Measurements from ENCODE around the gene GAN. TPM values are rescaled to one million over a fixed set of nuclear protein-coding genes. Genes with fewer than 3 reads are reported as not detected.

The GAN gene
- total RNA-seq, 1 experiment from 2014 or later = 25.4 TPM

DNA sequence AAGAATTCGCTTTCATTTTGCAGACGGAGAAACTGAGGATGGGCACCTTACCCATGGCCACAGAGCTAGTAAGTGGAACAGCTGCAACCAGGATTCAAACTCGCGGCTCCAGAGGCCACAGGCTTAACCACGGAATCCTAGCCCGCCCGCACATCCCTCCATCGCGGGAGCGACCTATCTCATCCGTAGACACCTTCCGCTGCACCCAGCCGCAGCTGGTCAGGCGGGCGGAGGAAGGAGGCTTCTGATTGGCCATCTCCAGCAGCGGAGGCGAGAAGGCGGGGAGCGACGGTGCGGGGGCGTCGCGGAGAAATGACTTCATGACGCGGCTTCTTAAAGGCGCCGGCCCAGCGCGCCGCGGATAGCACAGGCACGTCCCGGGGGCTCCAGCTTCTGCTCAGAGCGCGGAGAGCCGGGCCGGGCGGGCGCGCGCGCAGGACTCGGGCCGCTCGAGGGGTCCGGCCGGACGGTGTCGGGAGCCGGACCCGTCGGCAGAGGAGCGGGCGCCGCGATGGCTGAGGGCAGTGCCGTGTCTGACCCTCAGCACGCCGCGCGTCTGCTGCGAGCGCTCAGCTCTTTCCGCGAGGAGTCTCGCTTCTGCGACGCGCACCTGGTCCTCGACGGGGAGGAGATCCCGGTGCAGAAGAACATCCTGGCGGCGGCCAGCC, at the start of gene GAN (continued):
- no peak; the same call in 1 of the 2 replicates for TF ChIP-seq PREB (CRISPR knock-in tag; IDR thresholded peaks at IDR 0.05; ENCODE audit: borderline replicate concordance)
- TF ChIP-seq, protein P1, sequence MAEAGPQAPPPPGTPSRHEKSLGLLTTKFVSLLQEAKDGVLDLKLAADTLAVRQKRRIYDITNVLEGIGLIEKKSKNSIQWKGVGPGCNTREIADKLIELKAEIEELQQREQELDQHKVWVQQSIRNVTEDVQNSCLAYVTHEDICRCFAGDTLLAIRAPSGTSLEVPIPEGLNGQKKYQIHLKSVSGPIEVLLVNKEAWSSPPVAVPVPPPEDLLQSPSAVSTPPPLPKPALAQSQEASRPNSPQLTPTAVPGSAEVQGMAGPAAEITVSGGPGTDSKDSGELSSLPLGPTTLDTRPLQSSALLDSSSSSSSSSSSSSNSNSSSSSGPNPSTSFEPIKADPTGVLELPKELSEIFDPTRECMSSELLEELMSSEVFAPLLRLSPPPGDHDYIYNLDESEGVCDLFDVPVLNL (CRISPR knock-in tag; IDR thresholded peaks at IDR 0.05; ENCODE audit: borderline replicate concordance, low read depth) = 0 out of 2 replicates have a peak, but pooled peaks have one; percentile 70
- TF ChIP-seq, protein P2, sequence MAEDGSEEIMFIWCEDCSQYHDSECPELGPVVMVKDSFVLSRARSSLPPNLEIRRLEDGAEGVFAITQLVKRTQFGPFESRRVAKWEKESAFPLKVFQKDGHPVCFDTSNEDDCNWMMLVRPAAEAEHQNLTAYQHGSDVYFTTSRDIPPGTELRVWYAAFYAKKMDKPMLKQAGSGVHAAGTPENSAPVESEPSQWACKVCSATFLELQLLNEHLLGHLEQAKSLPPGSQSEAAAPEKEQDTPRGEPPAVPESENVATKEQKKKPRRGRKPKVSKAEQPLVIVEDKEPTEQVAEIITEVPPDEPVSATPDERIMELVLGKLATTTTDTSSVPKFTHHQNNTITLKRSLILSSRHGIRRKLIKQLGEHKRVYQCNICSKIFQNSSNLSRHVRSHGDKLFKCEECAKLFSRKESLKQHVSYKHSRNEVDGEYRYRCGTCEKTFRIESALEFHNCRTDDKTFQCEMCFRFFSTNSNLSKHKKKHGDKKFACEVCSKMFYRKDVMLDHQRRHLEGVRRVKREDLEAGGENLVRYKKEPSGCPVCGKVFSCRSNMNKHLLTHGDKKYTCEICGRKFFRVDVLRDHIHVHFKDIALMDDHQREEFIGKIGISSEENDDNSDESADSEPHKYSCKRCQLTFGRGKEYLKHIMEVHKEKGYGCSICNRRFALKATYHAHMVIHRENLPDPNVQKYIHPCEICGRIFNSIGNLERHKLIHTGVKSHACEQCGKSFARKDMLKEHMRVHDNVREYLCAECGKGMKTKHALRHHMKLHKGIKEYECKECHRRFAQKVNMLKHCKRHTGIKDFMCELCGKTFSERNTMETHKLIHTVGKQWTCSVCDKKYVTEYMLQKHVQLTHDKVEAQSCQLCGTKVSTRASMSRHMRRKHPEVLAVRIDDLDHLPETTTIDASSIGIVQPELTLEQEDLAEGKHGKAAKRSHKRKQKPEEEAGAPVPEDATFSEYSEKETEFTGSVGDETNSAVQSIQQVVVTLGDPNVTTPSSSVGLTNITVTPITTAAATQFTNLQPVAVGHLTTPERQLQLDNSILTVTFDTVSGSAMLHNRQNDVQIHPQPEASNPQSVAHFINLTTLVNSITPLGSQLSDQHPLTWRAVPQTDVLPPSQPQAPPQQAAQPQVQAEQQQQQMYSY (CRISPR knock-in tag; IDR thresholded peaks at IDR 0.05) = no peak
- TF ChIP-seq NFE2L1 (CRISPR knock-in tag; IDR thresholded peaks at IDR 0.05) = no peak
- TF ChIP-seq, protein P3, sequence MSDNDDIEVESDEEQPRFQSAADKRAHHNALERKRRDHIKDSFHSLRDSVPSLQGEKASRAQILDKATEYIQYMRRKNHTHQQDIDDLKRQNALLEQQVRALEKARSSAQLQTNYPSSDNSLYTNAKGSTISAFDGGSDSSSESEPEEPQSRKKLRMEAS (CRISPR knock-in tag; IDR thresholded peaks at IDR 0.05) = peak; percentile 73
- TF ChIP-seq KAT7 (CRISPR knock-in tag; IDR thresholded peaks at IDR 0.05; ENCODE audit: borderline replicate concordance) = no peak
- no peak for TF ChIP-seq SMAD3 (CRISPR knock-in tag; IDR thresholded peaks at IDR 0.05; ENCODE audit: borderline replicate concordance)
- TF ChIP-seq IRF1 (CRISPR knock-in tag; IDR thresholded peaks at IDR 0.05) = no peak
- peak; percentile 56; the same call in 1 of the 2 replicates for TF ChIP-seq MYBL2 (CRISPR knock-in tag; IDR thresholded peaks at IDR 0.05)
- 0 out of 2 replicates have a peak, but pooled peaks have one; percentile 58 for TF ChIP-seq ATF1 (CRISPR knock-in tag; IDR thresholded peaks at IDR 0.05)
- peak; percentile 57 for TF ChIP-seq ETV6 (CRISPR knock-in tag; IDR thresholded peaks at IDR 0.05)

- CTCF ChIA-PET = no interaction called here
- H3K4me3 Mint-ChIP-seq = no peak overlapping the region
- DNase-seq (ENCODE audit: low spot score) (no peak), ATAC-seq (no peak)
- no peaks in the 10 kb centered on the region for H3K36me3 Mint-ChIP-seq
- no peaks in the 10 kb centered on the region for H3K4me1 Mint-ChIP-seq
- H3K9me3 Mint-ChIP-seq = 0 out of 2 replicates have a peak, but pooled peaks cover 7% of the 10 kb centered on the region
- H3K27ac Mint-ChIP-seq = no peak overlapping the region
- H3K27me3 Mint-ChIP-seq (ENCODE audit: low read depth) = no peaks in the 10 kb centered on the region
- POLR2A ChIA-PET = no interaction called here
- no peak for TF ChIP-seq FOXK1 (CRISPR knock-in tag; IDR thresholded peaks at IDR 0.05)
- TF ChIP-seq SMAD3 (CRISPR knock-in tag; IDR thresholded peaks at IDR 0.05; ENCODE audit: borderline replicate concordance) = no peak
- TF ChIP-seq ZBTB43 (CRISPR knock-in tag; IDR thresholded peaks at IDR 0.05) = no peak
- no peak for TF ChIP-seq TCF7 (CRISPR knock-in tag; IDR thresholded peaks at IDR 0.05; ENCODE audit: low read depth)
- TF ChIP-seq, protein P4, sequence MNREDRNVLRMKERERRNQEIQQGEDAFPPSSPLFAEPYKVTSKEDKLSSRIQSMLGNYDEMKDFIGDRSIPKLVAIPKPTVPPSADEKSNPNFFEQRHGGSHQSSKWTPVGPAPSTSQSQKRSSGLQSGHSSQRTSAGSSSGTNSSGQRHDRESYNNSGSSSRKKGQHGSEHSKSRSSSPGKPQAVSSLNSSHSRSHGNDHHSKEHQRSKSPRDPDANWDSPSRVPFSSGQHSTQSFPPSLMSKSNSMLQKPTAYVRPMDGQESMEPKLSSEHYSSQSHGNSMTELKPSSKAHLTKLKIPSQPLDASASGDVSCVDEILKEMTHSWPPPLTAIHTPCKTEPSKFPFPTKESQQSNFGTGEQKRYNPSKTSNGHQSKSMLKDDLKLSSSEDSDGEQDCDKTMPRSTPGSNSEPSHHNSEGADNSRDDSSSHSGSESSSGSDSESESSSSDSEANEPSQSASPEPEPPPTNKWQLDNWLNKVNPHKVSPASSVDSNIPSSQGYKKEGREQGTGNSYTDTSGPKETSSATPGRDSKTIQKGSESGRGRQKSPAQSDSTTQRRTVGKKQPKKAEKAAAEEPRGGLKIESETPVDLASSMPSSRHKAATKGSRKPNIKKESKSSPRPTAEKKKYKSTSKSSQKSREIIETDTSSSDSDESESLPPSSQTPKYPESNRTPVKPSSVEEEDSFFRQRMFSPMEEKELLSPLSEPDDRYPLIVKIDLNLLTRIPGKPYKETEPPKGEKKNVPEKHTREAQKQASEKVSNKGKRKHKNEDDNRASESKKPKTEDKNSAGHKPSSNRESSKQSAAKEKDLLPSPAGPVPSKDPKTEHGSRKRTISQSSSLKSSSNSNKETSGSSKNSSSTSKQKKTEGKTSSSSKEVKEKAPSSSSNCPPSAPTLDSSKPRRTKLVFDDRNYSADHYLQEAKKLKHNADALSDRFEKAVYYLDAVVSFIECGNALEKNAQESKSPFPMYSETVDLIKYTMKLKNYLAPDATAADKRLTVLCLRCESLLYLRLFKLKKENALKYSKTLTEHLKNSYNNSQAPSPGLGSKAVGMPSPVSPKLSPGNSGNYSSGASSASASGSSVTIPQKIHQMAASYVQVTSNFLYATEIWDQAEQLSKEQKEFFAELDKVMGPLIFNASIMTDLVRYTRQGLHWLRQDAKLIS (CRISPR knock-in tag; IDR thresholded peaks at IDR 0.05; ENCODE audit: borderline replicate concordance) = no peak
- TF ChIP-seq MYBL2 (CRISPR knock-in tag; IDR thresholded peaks at IDR 0.05) = no peak
- TF ChIP-seq ZNF423 (CRISPR knock-in tag; IDR thresholded peaks at IDR 0.05) = no peak
- TF ChIP-seq JUN (CRISPR knock-in tag; IDR thresholded peaks at IDR 0.05) = no peak
- TF ChIP-seq, protein P5, sequence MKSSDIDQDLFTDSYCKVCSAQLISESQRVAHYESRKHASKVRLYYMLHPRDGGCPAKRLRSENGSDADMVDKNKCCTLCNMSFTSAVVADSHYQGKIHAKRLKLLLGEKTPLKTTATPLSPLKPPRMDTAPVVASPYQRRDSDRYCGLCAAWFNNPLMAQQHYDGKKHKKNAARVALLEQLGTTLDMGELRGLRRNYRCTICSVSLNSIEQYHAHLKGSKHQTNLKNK (CRISPR knock-in tag; IDR thresholded peaks at IDR 0.05) = no peak
- no peak for TF ChIP-seq ZNF281 (CRISPR knock-in tag; IDR thresholded peaks at IDR 0.05)
- no peak for TF ChIP-seq ZNF671 (CRISPR knock-in tag; IDR thresholded peaks at IDR 0.05)
Observed at GRCh38 chr16:81265052-81265451, 49.7 kb upstream of the GAN start.
